GM23338 (cell line): Measurements from ENCODE around the gene SYPL1. TPM values are rescaled to one million over a fixed set of nuclear protein-coding genes. Genes with fewer than 3 reads are reported as not detected.

Source experiments
- ATAC-seq: fragments of 200-7000 bp; cut with Tn5 transposase; 3 replicates; pipeline ENCODE4 v1.9.1; 2020
- DNase-seq: peaks from one replicate; pipeline ENCODE4 v3.0.0-alpha.2; 2015; ENCODE audit warnings: low spot score
- H2AFZ ChIP-seq: fragments of 200-600 bp; sonication (generic); 2 replicates; pipeline ENCODE4 v1.8.0; 2016; ENCODE audit warnings: antibody characterized with exemption, mild to moderate bottlenecking, moderate library complexity
- H3F3A ChIP-seq: fragments of 200-600 bp; sonication (generic); replicated peaks from 2 replicates; pipeline ENCODE4 v1.8.0; 2017; ENCODE audit warnings: antibody characterized with exemption, mixed run types, low read depth
- H3K27ac ChIP-seq: fragments of 200-600 bp; sonication (generic); 2 replicates; pipeline ENCODE4 v1.6.1; 2016; ENCODE audit warnings: low read depth
- H3K27me3 ChIP-seq: fragments of 200-600 bp; sonication (generic); 2 replicates; pipeline ENCODE4 v1.8.0; 2016; ENCODE audit warnings: mild to moderate bottlenecking, mixed run types, moderate library complexity; ENCODE audit not compliant: insufficient read depth
- H3K36me3 ChIP-seq: fragments of 200-600 bp; sonication (generic); 2 replicates; pipeline ENCODE4 v1.8.0; 2016; ENCODE audit warnings: mild to moderate bottlenecking; ENCODE audit not compliant: insufficient read depth
- H3K4me1 ChIP-seq: fragments of 200-600 bp; sonication (generic); 2 replicates; pipeline ENCODE4 v1.8.0; 2016; ENCODE audit warnings: mild to moderate bottlenecking, moderate library complexity; ENCODE audit not compliant: insufficient read depth
- H3K4me2 ChIP-seq: fragments of 200-600 bp; sonication (generic); 2 replicates; pipeline ENCODE4 v1.7.1; 2017; ENCODE audit warnings: mixed run types
- H3K4me3 ChIP-seq: fragments of 200-600 bp; sonication (generic); 2 replicates; pipeline ENCODE4 v1.6.1; 2016; ENCODE audit warnings: mixed run types
- H3K79me2 ChIP-seq: fragments of 200-600 bp; sonication (generic); replicated peaks from 2 replicates; pipeline ENCODE4 v1.8.0; 2017; ENCODE audit warnings: mild to moderate bottlenecking; ENCODE audit not compliant: insufficient read depth
- H3K9me2 ChIP-seq: fragments of 200-600 bp; sonication (generic); 2 replicates; pipeline ENCODE4 v1.8.0; 2017; ENCODE audit not compliant: insufficient read depth
- H4K20me1 ChIP-seq: fragments of 200-600 bp; sonication (generic); replicated peaks from 2 replicates; pipeline ENCODE4 v1.8.0; 2017; ENCODE audit warnings: mild to moderate bottlenecking; ENCODE audit not compliant: insufficient read depth
- H3K27ac Mint-ChIP-seq: 2 replicates; pipeline ENCODE4 v1.8.0; 2020; ENCODE audit warnings: inconsistent platforms, mild to moderate bottlenecking, moderate library complexity, mixed read lengths
- H3K27me3 Mint-ChIP-seq: 3 replicates; pipeline ENCODE4 v1.8.0; 2022; ENCODE audit warnings: low read depth, mild to moderate bottlenecking, moderate library complexity, mixed read lengths, inconsistent platforms; ENCODE audit not compliant: insufficient read depth, poor library complexity
- H3K36me3 Mint-ChIP-seq: 3 replicates; pipeline ENCODE4 v1.8.0; 2021; ENCODE audit warnings: low read depth, mild to moderate bottlenecking, inconsistent platforms, moderate library complexity, mixed read lengths
- H3K4me1 Mint-ChIP-seq: 3 replicates; pipeline ENCODE4 v1.8.0; 2020; ENCODE audit warnings: mild to moderate bottlenecking, inconsistent platforms, mixed read lengths
- H3K4me3 Mint-ChIP-seq: 3 replicates; pipeline ENCODE4 v1.8.0; 2021; ENCODE audit warnings: moderate library complexity, mild to moderate bottlenecking, inconsistent platforms, mixed read lengths
- H3K9me3 Mint-ChIP-seq: 3 replicates; pipeline ENCODE4 v1.8.0; 2020; ENCODE audit warnings: moderate library complexity, mild to moderate bottlenecking, inconsistent platforms, mixed read lengths
- CREB1 ChIP-seq: fragments of 250-450 bp; sonication (Bioruptor Pico); IDR thresholded peaks from 2 replicates; pipeline ENCODE4 v1.5.0; 2020; ENCODE audit warnings: low read depth, mild to moderate bottlenecking, moderate library complexity
- EZH2 ChIP-seq: fragments of 200-600 bp; sonication (generic); IDR thresholded peaks from one replicate; pipeline ENCODE4 v1.8.0; 2017; ENCODE audit warnings: antibody characterized with exemption, mild to moderate bottlenecking, low read depth; ENCODE audit not compliant: unreplicated experiment
- EZH2phosphoT487 ChIP-seq: fragments of 200-600 bp; sonication (generic); IDR thresholded peaks from one replicate; pipeline ENCODE4 v1.8.1; 2018; ENCODE audit warnings: antibody characterized with exemption; ENCODE audit not compliant: unreplicated experiment
- JUNB ChIP-seq: IDR thresholded peaks from one replicate; pipeline ENCODE4 v1.6.1; 2016; ENCODE audit warnings: antibody characterized with exemption; ENCODE audit not compliant: unreplicated experiment
- NANOG ChIP-seq: IDR thresholded peaks from 2 replicates; pipeline ENCODE4 v1.6.1; 2016; ENCODE audit warnings: antibody characterized with exemption, borderline replicate concordance
- POLR2AphosphoS5 ChIP-seq: IDR thresholded peaks from 2 replicates; pipeline ENCODE4 v1.6.1; 2016; ENCODE audit warnings: antibody characterized with exemption, low read depth
- STAT1 ChIP-seq: IDR thresholded peaks from one replicate; pipeline ENCODE4 v1.6.1; 2016; ENCODE audit warnings: antibody characterized with exemption; ENCODE audit not compliant: unreplicated experiment
- ZNF114 ChIP-seq: fragments of 250-450 bp; sonication (Bioruptor Pico); IDR thresholded peaks from 2 replicates; pipeline ENCODE4 v1.5.0; 2020; ENCODE audit warnings: mild to moderate bottlenecking, moderate library complexity
- ZNF331 ChIP-seq: fragments of 250-450 bp; sonication (Bioruptor Pico); IDR thresholded peaks from 2 replicates; pipeline ENCODE4 v1.5.0; 2020; ENCODE audit warnings: low read depth, mild to moderate bottlenecking, moderate library complexity
- polyA plus RNA-seq: library from polyadenylated mRNA; unstranded; fragments of >200 nt; fragmentation: Nextera tagmentation; extraction: Ambion mirVana; gene quantifications from 2 replicates; pipeline ENCODE4 v1.2.1, GENCODE V29; 2016
- total RNA-seq: library from RNA; depleted of rRNA; stranded (reverse); fragments of >200 nt; shearing (Covaris generic); gene quantifications from 2 replicates; pipeline ENCODE4 v1.2.3, GENCODE V29; 2014
- TF ChIP-seq, protein P1 (sequence below): IDR thresholded peaks from one replicate; pipeline ENCODE4 v1.6.1; 2018; ENCODE audit warnings: antibody characterized with exemption; ENCODE audit not compliant: unreplicated experiment
- TF ChIP-seq, protein P2 (sequence below): fragments of 250-450 bp; sonication (Bioruptor Pico); IDR thresholded peaks from 2 replicates; pipeline ENCODE4 v1.5.0; 2020; ENCODE audit warnings: mild to moderate bottlenecking, moderate library complexity
- TF ChIP-seq, protein P3 (sequence below), 2 experiments: fragments of 200-600 bp in 1 of 2; sonication (generic) in 1 of 2; conservative IDR thresholded peaks; 2 replicates each; pipeline versions ENCODE4 v1.5.1 to v1.6.1; 2016 to 2017; ENCODE audit warnings: antibody characterized with exemption in 2 of 2, low read depth in 2 of 2, mild to moderate bottlenecking in 2 of 2, moderate library complexity in 1 of 2
- TF ChIP-seq, protein P4 (sequence below): IDR thresholded peaks from 2 replicates; pipeline ENCODE4 v1.6.1; 2016; ENCODE audit warnings: antibody characterized with exemption

The SYPL1 gene
- total and polyA plus RNA-seq, 2 experiments from 2014 or later: 39.3 to 52.7 TPM

DNA sequence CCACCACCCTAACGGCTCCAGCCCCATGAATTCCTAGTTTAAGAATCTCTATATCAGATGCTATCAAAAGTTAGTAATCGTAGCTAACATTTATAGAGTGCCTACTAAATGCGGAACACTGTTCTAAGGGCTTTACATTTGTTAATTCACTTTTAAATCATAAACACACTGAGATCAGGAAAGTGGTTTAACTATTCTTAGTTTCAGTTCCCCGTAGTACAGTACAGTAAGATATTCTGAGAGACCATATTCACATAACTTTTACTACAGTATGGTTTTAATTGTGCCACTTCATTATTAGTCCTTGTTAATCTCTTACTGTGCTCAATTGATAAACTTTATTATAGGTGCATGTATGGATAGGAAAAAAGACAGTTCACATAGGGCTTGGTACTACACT, 22.5 kb downstream of the SYPL1 start:
- H3K79me2 ChIP-seq: no peaks in the 10 kb centered on the region
- TF ChIP-seq CREB1 (CRISPR knock-in tag) (no peak), STAT1 (no peak), EZH2 (no peak), NANOG (no peak), POLR2AphosphoS5 (no peak), EZH2phosphoT487 (no peak), ZNF331 (no peak), JUNB (no peak), ZNF114 (CRISPR knock-in tag) (no peak)
- TF ChIP-seq, protein P1, sequence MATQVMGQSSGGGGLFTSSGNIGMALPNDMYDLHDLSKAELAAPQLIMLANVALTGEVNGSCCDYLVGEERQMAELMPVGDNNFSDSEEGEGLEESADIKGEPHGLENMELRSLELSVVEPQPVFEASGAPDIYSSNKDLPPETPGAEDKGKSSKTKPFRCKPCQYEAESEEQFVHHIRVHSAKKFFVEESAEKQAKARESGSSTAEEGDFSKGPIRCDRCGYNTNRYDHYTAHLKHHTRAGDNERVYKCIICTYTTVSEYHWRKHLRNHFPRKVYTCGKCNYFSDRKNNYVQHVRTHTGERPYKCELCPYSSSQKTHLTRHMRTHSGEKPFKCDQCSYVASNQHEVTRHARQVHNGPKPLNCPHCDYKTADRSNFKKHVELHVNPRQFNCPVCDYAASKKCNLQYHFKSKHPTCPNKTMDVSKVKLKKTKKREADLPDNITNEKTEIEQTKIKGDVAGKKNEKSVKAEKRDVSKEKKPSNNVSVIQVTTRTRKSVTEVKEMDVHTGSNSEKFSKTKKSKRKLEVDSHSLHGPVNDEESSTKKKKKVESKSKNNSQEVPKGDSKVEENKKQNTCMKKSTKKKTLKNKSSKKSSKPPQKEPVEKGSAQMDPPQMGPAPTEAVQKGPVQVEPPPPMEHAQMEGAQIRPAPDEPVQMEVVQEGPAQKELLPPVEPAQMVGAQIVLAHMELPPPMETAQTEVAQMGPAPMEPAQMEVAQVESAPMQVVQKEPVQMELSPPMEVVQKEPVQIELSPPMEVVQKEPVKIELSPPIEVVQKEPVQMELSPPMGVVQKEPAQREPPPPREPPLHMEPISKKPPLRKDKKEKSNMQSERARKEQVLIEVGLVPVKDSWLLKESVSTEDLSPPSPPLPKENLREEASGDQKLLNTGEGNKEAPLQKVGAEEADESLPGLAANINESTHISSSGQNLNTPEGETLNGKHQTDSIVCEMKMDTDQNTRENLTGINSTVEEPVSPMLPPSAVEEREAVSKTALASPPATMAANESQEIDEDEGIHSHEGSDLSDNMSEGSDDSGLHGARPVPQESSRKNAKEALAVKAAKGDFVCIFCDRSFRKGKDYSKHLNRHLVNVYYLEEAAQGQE: no peak
- TF ChIP-seq, protein P2, sequence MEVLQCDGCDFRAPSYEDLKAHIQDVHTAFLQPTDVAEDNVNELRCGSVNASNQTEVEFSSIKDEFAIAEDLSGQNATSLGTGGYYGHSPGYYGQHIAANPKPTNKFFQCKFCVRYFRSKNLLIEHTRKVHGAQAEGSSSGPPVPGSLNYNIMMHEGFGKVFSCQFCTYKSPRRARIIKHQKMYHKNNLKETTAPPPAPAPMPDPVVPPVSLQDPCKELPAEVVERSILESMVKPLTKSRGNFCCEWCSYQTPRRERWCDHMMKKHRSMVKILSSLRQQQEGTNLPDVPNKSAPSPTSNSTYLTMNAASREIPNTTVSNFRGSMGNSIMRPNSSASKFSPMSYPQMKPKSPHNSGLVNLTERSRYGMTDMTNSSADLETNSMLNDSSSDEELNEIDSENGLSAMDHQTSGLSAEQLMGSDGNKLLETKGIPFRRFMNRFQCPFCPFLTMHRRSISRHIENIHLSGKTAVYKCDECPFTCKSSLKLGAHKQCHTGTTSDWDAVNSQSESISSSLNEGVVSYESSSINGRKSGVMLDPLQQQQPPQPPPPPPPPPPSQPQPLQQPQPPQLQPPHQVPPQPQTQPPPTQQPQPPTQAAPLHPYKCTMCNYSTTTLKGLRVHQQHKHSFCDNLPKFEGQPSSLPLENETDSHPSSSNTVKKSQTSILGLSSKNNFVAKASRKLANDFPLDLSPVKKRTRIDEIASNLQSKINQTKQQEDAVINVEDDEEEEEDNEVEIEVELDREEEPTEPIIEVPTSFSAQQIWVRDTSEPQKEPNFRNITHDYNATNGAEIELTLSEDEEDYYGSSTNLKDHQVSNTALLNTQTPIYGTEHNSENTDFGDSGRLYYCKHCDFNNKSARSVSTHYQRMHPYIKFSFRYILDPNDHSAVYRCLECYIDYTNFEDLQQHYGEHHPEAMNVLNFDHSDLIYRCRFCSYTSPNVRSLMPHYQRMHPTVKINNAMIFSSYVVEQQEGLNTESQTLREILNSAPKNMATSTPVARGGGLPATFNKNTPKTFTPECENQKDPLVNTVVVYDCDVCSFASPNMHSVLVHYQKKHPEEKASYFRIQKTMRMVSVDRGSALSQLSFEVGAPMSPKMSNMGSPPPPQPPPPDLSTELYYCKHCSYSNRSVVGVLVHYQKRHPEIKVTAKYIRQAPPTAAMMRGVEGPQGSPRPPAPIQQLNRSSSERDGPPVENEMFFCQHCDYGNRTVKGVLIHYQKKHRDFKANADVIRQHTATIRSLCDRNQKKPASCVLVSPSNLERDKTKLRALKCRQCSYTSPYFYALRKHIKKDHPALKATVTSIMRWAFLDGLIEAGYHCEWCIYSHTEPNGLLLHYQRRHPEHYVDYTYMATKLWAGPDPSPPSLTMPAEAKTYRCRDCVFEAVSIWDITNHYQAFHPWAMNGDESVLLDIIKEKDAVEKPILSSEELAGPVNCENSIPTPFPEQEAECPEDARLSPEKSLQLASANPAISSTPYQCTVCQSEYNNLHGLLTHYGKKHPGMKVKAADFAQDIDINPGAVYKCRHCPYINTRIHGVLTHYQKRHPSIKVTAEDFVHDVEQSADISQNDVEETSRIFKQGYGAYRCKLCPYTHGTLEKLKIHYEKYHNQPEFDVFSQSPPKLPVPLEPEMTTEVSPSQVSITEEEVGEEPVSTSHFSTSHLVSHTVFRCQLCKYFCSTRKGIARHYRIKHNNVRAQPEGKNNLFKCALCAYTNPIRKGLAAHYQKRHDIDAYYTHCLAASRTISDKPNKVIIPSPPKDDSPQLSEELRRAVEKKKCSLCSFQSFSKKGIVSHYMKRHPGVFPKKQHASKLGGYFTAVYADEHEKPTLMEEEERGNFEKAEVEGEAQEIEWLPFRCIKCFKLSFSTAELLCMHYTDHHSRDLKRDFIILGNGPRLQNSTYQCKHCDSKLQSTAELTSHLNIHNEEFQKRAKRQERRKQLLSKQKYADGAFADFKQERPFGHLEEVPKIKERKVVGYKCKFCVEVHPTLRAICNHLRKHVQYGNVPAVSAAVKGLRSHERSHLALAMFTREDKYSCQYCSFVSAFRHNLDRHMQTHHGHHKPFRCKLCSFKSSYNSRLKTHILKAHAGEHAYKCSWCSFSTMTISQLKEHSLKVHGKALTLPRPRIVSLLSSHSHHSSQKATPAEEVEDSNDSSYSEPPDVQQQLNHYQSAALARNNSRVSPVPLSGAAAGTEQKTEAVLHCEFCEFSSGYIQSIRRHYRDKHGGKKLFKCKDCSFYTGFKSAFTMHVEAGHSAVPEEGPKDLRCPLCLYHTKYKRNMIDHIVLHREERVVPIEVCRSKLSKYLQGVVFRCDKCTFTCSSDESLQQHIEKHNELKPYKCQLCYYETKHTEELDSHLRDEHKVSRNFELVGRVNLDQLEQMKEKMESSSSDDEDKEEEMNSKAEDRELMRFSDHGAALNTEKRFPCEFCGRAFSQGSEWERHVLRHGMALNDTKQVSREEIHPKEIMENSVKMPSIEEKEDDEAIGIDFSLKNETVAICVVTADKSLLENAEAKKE (CRISPR knock-in tag): no peak
- TF ChIP-seq, protein P3, sequence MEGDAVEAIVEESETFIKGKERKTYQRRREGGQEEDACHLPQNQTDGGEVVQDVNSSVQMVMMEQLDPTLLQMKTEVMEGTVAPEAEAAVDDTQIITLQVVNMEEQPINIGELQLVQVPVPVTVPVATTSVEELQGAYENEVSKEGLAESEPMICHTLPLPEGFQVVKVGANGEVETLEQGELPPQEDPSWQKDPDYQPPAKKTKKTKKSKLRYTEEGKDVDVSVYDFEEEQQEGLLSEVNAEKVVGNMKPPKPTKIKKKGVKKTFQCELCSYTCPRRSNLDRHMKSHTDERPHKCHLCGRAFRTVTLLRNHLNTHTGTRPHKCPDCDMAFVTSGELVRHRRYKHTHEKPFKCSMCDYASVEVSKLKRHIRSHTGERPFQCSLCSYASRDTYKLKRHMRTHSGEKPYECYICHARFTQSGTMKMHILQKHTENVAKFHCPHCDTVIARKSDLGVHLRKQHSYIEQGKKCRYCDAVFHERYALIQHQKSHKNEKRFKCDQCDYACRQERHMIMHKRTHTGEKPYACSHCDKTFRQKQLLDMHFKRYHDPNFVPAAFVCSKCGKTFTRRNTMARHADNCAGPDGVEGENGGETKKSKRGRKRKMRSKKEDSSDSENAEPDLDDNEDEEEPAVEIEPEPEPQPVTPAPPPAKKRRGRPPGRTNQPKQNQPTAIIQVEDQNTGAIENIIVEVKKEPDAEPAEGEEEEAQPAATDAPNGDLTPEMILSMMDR (conservative IDR thresholded peaks at IDR 0.05; ENCODE audit: low read depth in 2 of 2): no peak
- TF ChIP-seq, protein P4, sequence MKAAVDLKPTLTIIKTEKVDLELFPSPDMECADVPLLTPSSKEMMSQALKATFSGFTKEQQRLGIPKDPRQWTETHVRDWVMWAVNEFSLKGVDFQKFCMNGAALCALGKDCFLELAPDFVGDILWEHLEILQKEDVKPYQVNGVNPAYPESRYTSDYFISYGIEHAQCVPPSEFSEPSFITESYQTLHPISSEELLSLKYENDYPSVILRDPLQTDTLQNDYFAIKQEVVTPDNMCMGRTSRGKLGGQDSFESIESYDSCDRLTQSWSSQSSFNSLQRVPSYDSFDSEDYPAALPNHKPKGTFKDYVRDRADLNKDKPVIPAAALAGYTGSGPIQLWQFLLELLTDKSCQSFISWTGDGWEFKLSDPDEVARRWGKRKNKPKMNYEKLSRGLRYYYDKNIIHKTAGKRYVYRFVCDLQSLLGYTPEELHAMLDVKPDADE: no peak
- ATAC-seq (no peak), DNase-seq (no peak)
- Mint-ChIP-seq H3K9me3 (no peaks in the 10 kb centered on the region), H3K4me1 (peaks cover 7% of the 10 kb centered on the region; the same call in 2 of the 3 replicates), H3K36me3 (peaks cover 19% of the 10 kb centered on the region; the same call in 2 of the 3 replicates), H3K27ac (no peak overlapping the region), H3K4me3 (no peak overlapping the region), H3K27me3 (no peaks in the 10 kb centered on the region)
- no peaks in the 10 kb centered on the region for H3F3A ChIP-seq
- no peak overlapping the region for H3K4me2 ChIP-seq
- no peak overlapping the region for H3K4me3 ChIP-seq
- no peak overlapping the region for H3K27ac ChIP-seq
- no peaks in the 10 kb centered on the region for H3K27me3 ChIP-seq
- peaks cover 5% of the 10 kb centered on the region; the same call in 1 of the 2 replicates for H3K36me3 ChIP-seq
- no peak overlapping the region for H2AFZ ChIP-seq
- no peaks in the 10 kb centered on the region for H3K9me2 ChIP-seq
- H3K4me1 ChIP-seq: 0 out of 2 replicates have a peak, but pooled peaks cover 7% of the 10 kb centered on the region
- H4K20me1 ChIP-seq: no peaks in the 10 kb centered on the region; the same call in 1 of the 2 replicates
